B cell (primary cell): ENCODE results near the gene SMIM36.

Experiments used
- EZH2 ChIP-seq: IDR thresholded peaks from 2 replicates; pipeline ENCODE4 v1.6.1; 2012; ENCODE audit warnings: borderline replicate concordance, low read depth, mild to moderate bottlenecking, moderate library complexity, low read length; ENCODE audit not compliant: insufficient read depth, poor library complexity, severe bottlenecking
- TF ChIP-seq, protein P1 (sequence below): fragments of 200-600 bp; IDR thresholded peaks from one replicate; pipeline ENCODE4 v1.8.0; 2022; ENCODE audit warnings: antibody characterized with exemption, mild to moderate bottlenecking

DNA sequence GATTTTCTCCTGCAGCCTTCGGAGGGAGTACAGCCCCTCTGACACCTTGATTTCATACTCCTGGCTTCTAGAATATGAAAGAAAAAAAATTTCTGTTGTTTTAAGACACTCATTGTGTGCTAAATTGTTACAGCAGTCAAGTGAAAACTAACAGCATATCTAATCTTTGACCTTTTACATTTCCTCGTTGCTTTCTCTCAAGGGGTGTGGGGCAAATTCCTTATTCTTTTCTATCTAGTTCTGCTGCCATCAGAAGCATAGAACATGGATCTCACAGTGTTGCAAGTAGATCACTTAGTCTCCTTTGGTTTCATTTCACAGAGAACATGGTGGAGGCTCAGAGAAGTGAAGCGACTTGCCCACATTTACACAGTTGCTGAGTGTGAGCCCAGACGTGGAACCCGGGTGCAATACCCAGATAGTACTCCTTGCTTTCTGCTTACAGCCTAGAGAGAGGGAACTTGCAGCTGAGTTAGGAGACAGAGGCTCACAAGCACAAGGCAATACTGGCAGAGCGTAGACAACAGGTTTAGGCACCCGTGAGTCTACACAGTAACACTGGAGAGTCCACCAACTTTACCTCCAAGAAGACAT lies 60.9 kb downstream of the SMIM36 start:
- TF ChIP-seq, protein P1, sequence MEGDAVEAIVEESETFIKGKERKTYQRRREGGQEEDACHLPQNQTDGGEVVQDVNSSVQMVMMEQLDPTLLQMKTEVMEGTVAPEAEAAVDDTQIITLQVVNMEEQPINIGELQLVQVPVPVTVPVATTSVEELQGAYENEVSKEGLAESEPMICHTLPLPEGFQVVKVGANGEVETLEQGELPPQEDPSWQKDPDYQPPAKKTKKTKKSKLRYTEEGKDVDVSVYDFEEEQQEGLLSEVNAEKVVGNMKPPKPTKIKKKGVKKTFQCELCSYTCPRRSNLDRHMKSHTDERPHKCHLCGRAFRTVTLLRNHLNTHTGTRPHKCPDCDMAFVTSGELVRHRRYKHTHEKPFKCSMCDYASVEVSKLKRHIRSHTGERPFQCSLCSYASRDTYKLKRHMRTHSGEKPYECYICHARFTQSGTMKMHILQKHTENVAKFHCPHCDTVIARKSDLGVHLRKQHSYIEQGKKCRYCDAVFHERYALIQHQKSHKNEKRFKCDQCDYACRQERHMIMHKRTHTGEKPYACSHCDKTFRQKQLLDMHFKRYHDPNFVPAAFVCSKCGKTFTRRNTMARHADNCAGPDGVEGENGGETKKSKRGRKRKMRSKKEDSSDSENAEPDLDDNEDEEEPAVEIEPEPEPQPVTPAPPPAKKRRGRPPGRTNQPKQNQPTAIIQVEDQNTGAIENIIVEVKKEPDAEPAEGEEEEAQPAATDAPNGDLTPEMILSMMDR: no peak
- TF ChIP-seq EZH2: no peak
